22Rv1 (cell line): Measurements from ENCODE around the gene MYO7B.

ENCODE experiments used
- H3K27ac ChIP-seq: fragments of 450-650 bp; 2 replicates; pipeline ENCODE4 v1.5.1; 2017
- CTCF ChIP-seq: fragments of 450-650 bp; IDR thresholded peaks from 2 replicates; pipeline ENCODE4 v1.5.1; 2017; ENCODE audit warnings: mild to moderate bottlenecking
- ZFX ChIP-seq: fragments of 450-650 bp; IDR thresholded peaks from 2 replicates; pipeline ENCODE4 v1.6.1; 2017; ENCODE audit warnings: antibody characterized with exemption, borderline replicate concordance

Gene MYO7B

GRCh38 chr2:127535422-127535901 is at the start of gene MYO7B:
Gene MYO7B (plus strand): TSS chr2:127535683. CDS start chr2:127559723, 24,040 bp downstream.
- no peak within 1 kb of the TSS for H3K27ac ChIP-seq
- TF ChIP-seq ZFX, result no peak
- no peak for TF ChIP-seq CTCF

- H3K27ac ChIP-seq, result no peak overlapping the region
- TF ChIP-seq CTCF, result no peak
- TF ChIP-seq ZFX, result no peak
These were observed 49.8 kb upstream of the MYO7B start for GRCh38 chr2:127485694-127486071.

GRCh38 chr2:127486247-127487058 is 49.0 kb upstream of the MYO7B start:
- TF ChIP-seq ZFX (no peak), CTCF (no peak)
- no peak overlapping the region for H3K27ac ChIP-seq

- TF ChIP-seq ZFX, result no peak
- TF ChIP-seq CTCF, result no peak
- H3K27ac ChIP-seq, result no peak overlapping the region
These were observed 45.2 kb upstream of the MYO7B start for GRCh38 chr2:127490283-127490682.

- TF ChIP-seq ZFX, result no peak
- no peak for TF ChIP-seq CTCF
- no peak overlapping the region for H3K27ac ChIP-seq
These were observed 37.1 kb upstream of the MYO7B start for GRCh38 chr2:127498386-127498785.

- TF ChIP-seq ZFX (no peak), CTCF (no peak)
- H3K27ac ChIP-seq, result no peak overlapping the region
These were observed 32.0 kb upstream of the MYO7B start for GRCh38 chr2:127503491-127503890.
